Astrocyte (in vitro differentiated cells and primary cell): ENCODE measurements around the gene MLLT10. TPM values are rescaled to one million over a fixed set of nuclear protein-coding genes. Genes with fewer than 3 reads are reported as not detected.

ENCODE experiments used
- DNase-seq: peaks from one replicate; pipeline ENCODE4 v3.0.0-alpha.2; 2010; ENCODE audit warnings: low read depth
- FAIRE-seq: peaks from 2 replicates; lab custom pipeline; 2011; peaks lifted over from hg19 to GRCh38; lab: Jason Lieb, UNC
- H2AFZ ChIP-seq: 2 replicates; pipeline ENCODE4 v1.6.0; 2012; ENCODE audit warnings: low read depth, low read length, inconsistent platforms
- H3K27ac ChIP-seq: 2 replicates; pipeline ENCODE4 v1.5.1; 2011; ENCODE audit warnings: low read depth, low read length, inconsistent platforms
- H3K27me3 ChIP-seq: 2 replicates; pipeline ENCODE4 v1.6.0; 2011; ENCODE audit warnings: low read length, inconsistent platforms; ENCODE audit not compliant: insufficient read depth
- H3K36me3 ChIP-seq: 2 replicates; pipeline ENCODE4 v1.5.1; 2011; ENCODE audit warnings: low read length, inconsistent platforms; ENCODE audit not compliant: insufficient read depth
- H3K4me1 ChIP-seq: 2 replicates; pipeline ENCODE4 v1.5.1; 2011; ENCODE audit warnings: low read length, inconsistent platforms; ENCODE audit not compliant: insufficient read depth
- H3K4me2 ChIP-seq: 2 replicates; pipeline ENCODE4 v1.6.0; 2012; ENCODE audit warnings: low read length, inconsistent platforms
- H3K4me3 ChIP-seq: 2 replicates; pipeline ENCODE4 v1.5.1; 2011; ENCODE audit warnings: low read depth, mild to moderate bottlenecking, low read length, inconsistent platforms; ENCODE audit not compliant: insufficient read depth
- H3K79me2 ChIP-seq: 2 replicates; pipeline ENCODE4 v1.6.0; 2012; ENCODE audit warnings: mild to moderate bottlenecking, low read length, inconsistent platforms; ENCODE audit not compliant: insufficient read depth
- H3K9ac ChIP-seq: 2 replicates; pipeline ENCODE4 v1.6.0; 2012; ENCODE audit warnings: mild to moderate bottlenecking, low read length, inconsistent platforms
- H3K9me3 ChIP-seq: 2 replicates; pipeline ENCODE4 v1.5.1; 2012; ENCODE audit warnings: low read depth, mild to moderate bottlenecking, low read length, inconsistent platforms; ENCODE audit not compliant: insufficient read depth
- H4K20me1 ChIP-seq: 2 replicates; pipeline ENCODE4 v1.6.0; 2012; ENCODE audit warnings: low read length, inconsistent platforms; ENCODE audit not compliant: insufficient read depth
- H3K27ac Mint-ChIP-seq: one replicate; pipeline ENCODE4 v1.8.0; 2021; ENCODE audit warnings: mild to moderate bottlenecking, mixed read lengths; ENCODE audit not compliant: unreplicated experiment
- H3K27me3 Mint-ChIP-seq: one replicate; pipeline ENCODE4 v1.8.0; 2021; ENCODE audit warnings: low read depth, mixed read lengths; ENCODE audit not compliant: unreplicated experiment
- H3K36me3 Mint-ChIP-seq: one replicate; pipeline ENCODE4 v1.8.0; 2021; ENCODE audit warnings: low read depth, mixed read lengths; ENCODE audit not compliant: unreplicated experiment
- H3K4me1 Mint-ChIP-seq: one replicate; pipeline ENCODE4 v1.8.0; 2021; ENCODE audit warnings: low read depth, mixed read lengths; ENCODE audit not compliant: unreplicated experiment
- H3K4me3 Mint-ChIP-seq: one replicate; pipeline ENCODE4 v1.8.0; 2021; ENCODE audit warnings: mild to moderate bottlenecking, moderate library complexity, mixed read lengths; ENCODE audit not compliant: unreplicated experiment
- H3K9me3 Mint-ChIP-seq: one replicate; pipeline ENCODE4 v1.8.0; 2021; ENCODE audit warnings: mild to moderate bottlenecking, mixed read lengths; ENCODE audit not compliant: unreplicated experiment
- CTCF ChIP-seq: IDR thresholded peaks from 2 replicates; pipeline ENCODE4 v1.5.1; 2011; ENCODE audit warnings: low read depth, mild to moderate bottlenecking, inconsistent platforms, low read length, moderate library complexity; ENCODE audit not compliant: insufficient read depth
- EZH2 ChIP-seq: IDR thresholded peaks from 2 replicates; pipeline ENCODE4 v1.6.1; 2012; ENCODE audit warnings: mild to moderate bottlenecking, low read length, inconsistent platforms; ENCODE audit not compliant: insufficient read depth
- total RNA-seq: library from RNA; stranded (reverse); gene quantifications from 2 replicates; pipeline ENCODE4 v1.2.1, GENCODE V29; 2021

Gene MLLT10
- total RNA-seq, 1 donor from 2014 or later, result 46.9 TPM

GRCh38 chr10:21517134-21518031 is 16.6 kb upstream of the MLLT10 start:
- H3K4me1 Mint-ChIP-seq, result peaks cover 42% of the 10 kb centered on the region
- H3K36me3 Mint-ChIP-seq, result peaks cover 3% of the 10 kb centered on the region

GRCh38 chr10:21518149-21518640 is 15.8 kb upstream of the MLLT10 start:
- peak overlapping the region; percentile 94 for H3K4me2 ChIP-seq
- Mint-ChIP-seq H3K9me3 (no peaks in the 10 kb centered on the region), H3K27ac (peak overlapping the region; percentile 89), H3K4me1 (peaks cover 43% of the 10 kb centered on the region), H3K4me3 (peak overlapping the region; percentile 88), H3K27me3 (no peaks in the 10 kb centered on the region), H3K36me3 (peaks cover 3% of the 10 kb centered on the region)
- no peaks in the 10 kb centered on the region for H3K9me3 ChIP-seq
- no peaks in the 10 kb centered on the region for H3K36me3 ChIP-seq
- peak overlapping the region; percentile 87 for H3K9ac ChIP-seq
- no peaks in the 10 kb centered on the region for H4K20me1 ChIP-seq
- H3K27me3 ChIP-seq, result no peaks in the 10 kb centered on the region
- FAIRE-seq (no peak), DNase-seq (peak; percentile 73)
- H3K79me2 ChIP-seq, result peaks cover 50% of the 10 kb centered on the region
- no peak for TF ChIP-seq EZH2
- no peak for TF ChIP-seq CTCF
- H3K4me1 ChIP-seq, result peaks cover 43% of the 10 kb centered on the region
- peak overlapping the region; percentile 92 for H3K27ac ChIP-seq
- peak overlapping the region; percentile 70 for H3K4me3 ChIP-seq
- peak overlapping the region; percentile 80 for H2AFZ ChIP-seq

More at GRCh38 chr10:21517134-21518031, 16.6 kb upstream of the MLLT10 start:
- Histone ChIP-seq H3K4me3 (peak overlapping the region; percentile 70), H3K79me2 (peaks cover 58% of the 10 kb centered on the region), H3K36me3 (no peaks in the 10 kb centered on the region), H3K4me1 (peaks cover 49% of the 10 kb centered on the region), H3K27me3 (no peaks in the 10 kb centered on the region), H2AFZ (peak overlapping the region; percentile 85), H3K4me2 (peak overlapping the region; percentile 94), H3K9me3 (no peaks in the 10 kb centered on the region), H4K20me1 (no peaks in the 10 kb centered on the region), H3K9ac (peak overlapping the region; percentile 87), H3K27ac (peak overlapping the region; percentile 92)
- peak; percentile 64 for DNase-seq
- no peak for FAIRE-seq
- Mint-ChIP-seq H3K4me3 (peak overlapping the region; percentile 88), H3K27ac (peak overlapping the region; percentile 89), H3K9me3 (no peaks in the 10 kb centered on the region), H3K27me3 (no peaks in the 10 kb centered on the region)
- TF ChIP-seq EZH2 (no peak), CTCF (no peak)
